Activated naive CD4-positive, alpha-beta T cell treated with anti-CD3 and anti-CD28 coated beads, Interleukin-2, amount 50 U/mL, for 24 hours (primary cell): ENCODE measurements around the gene ACSS3.

Experiments
- H3K27ac Mint-ChIP-seq: one replicate; pipeline ENCODE4 v1.8.0; 2021; ENCODE audit warnings: mild to moderate bottlenecking, mixed read lengths
- H3K27me3 Mint-ChIP-seq: one replicate; pipeline ENCODE4 v1.8.0; 2021; ENCODE audit warnings: mixed read lengths
- H3K36me3 Mint-ChIP-seq: one replicate; pipeline ENCODE4 v1.8.0; 2021; ENCODE audit warnings: mixed read lengths
- H3K4me1 Mint-ChIP-seq: one replicate; pipeline ENCODE4 v1.8.0; 2021; ENCODE audit warnings: mixed read lengths
- H3K4me3 Mint-ChIP-seq: one replicate; pipeline ENCODE4 v1.8.0; 2021; ENCODE audit warnings: mild to moderate bottlenecking, mixed read lengths
- H3K9me3 Mint-ChIP-seq: one replicate; pipeline ENCODE4 v1.8.0; 2021; ENCODE audit warnings: mixed read lengths

The ACSS3 gene

GRCh38 chr12:81137801-81138200 is 59.9 kb downstream of the ACSS3 start:
- no peaks in the 10 kb centered on the region for H3K9me3 Mint-ChIP-seq
- H3K27me3 Mint-ChIP-seq, result no peaks in the 10 kb centered on the region

DNA sequence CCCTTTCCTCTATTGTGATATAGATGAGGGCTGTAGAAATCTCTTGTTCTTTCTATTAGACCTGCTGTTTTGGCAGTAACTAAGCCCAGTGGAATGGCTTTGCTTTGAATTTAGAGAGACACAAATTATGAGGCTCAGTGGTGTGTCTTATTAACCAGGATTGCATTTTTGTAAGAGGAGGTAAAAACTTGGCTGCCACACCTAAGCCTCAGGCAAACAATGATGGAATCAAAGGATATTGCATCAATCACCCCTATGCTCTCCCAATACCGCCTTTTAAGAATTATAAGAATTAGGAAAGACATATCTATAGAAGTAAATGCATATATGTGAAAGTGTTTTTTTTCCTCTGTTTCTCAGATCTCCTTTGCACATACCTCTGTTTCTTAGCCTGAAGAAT is 63.3 kb downstream of the ACSS3 start:
- Mint-ChIP-seq H3K9me3 (no peaks in the 10 kb centered on the region), H3K36me3 (no peaks in the 10 kb centered on the region), H3K4me1 (no peaks in the 10 kb centered on the region), H3K27me3 (no peaks in the 10 kb centered on the region), H3K4me3 (no peak overlapping the region), H3K27ac (no peak overlapping the region)

More at GRCh38 chr12:81137801-81138200, 59.9 kb downstream of the ACSS3 start:
- Mint-ChIP-seq H3K4me1 (no peaks in the 10 kb centered on the region), H3K4me3 (no peak overlapping the region), H3K27ac (no peak overlapping the region), H3K36me3 (no peaks in the 10 kb centered on the region)

DNA sequence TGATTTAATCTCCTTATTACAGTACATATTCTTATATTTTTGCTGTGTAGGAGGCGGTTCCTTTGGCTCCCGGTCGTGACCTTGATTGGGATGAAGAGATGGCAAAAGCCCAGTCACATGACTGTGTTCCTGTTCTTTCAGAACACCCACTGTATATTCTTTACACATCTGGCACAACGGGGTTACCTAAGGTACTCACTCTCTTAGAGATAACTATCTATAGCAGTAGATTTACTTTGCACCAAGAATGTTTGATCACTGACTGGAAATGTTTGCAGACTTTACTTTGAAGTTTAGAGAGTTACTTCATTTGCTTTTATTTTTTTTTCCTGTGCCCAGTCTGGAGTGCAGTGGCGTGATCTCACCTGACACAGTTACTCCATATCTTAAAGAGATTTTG is 65.2 kb downstream of the ACSS3 start:
- no peak overlapping the region for H3K4me3 Mint-ChIP-seq
- no peaks in the 10 kb centered on the region for H3K4me1 Mint-ChIP-seq
- no peaks in the 10 kb centered on the region for H3K27me3 Mint-ChIP-seq
- no peaks in the 10 kb centered on the region for H3K36me3 Mint-ChIP-seq
- H3K9me3 Mint-ChIP-seq, result no peaks in the 10 kb centered on the region
- no peak overlapping the region for H3K27ac Mint-ChIP-seq

GRCh38 chr12:81146228-81147225 is 68.6 kb downstream of the ACSS3 start:
- Mint-ChIP-seq H3K4me3 (no peak overlapping the region), H3K27me3 (no peaks in the 10 kb centered on the region), H3K36me3 (no peaks in the 10 kb centered on the region), H3K9me3 (no peaks in the 10 kb centered on the region), H3K4me1 (no peaks in the 10 kb centered on the region), H3K27ac (no peak overlapping the region)

DNA sequence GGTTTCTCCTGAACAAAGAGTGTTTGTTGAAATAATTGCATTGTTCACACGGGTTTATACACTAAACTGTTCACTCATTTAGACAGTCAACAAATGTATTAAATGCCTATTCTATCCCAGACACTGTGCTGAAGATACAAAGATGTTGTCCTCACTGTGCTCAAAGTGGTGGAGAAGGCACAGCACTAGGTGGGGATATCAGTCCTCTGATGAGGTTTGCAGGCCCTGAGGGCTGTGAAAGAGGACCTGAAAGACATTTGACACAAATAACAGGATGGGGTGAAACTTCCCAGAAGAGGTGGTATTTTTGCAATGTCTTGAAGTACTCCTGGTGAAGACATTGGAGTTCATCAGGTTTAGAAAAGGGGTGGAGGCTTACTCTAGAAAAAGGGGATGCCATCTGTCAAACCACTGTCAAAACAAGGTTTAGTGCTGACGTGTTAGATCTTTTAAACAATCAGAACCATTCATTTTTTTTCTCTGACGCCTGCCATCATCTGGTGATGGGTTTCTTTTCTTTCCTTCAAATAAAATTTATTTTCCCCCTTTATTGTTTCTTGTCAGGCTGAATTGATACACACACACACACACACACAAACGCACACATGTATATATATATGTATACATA is 69.5 kb downstream of the ACSS3 start:
- Mint-ChIP-seq H3K4me3 (no peak overlapping the region), H3K36me3 (no peaks in the 10 kb centered on the region), H3K27ac (no peak overlapping the region), H3K4me1 (no peaks in the 10 kb centered on the region), H3K27me3 (no peaks in the 10 kb centered on the region), H3K9me3 (no peaks in the 10 kb centered on the region)

DNA sequence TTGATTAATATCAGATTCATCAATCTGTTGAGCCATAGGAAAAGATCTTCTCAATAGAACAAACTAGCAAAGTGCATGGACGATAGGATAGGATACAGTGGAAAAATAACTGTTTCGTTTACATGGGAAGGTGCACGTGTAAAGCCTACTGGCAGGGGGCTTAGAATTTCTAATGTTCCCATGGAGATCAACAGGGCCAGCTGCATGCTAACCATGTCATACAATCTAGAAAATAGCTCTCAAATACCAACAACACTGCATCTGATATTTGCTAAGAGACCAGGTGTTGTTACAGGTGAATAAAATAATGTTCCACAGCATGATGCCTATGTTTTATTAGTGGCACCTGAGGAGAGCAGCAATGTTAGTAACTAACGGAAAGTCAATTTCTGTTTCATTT is 72.5 kb downstream of the ACSS3 start:
- Mint-ChIP-seq H3K4me3 (no peak overlapping the region), H3K27me3 (no peaks in the 10 kb centered on the region), H3K4me1 (no peaks in the 10 kb centered on the region), H3K36me3 (no peaks in the 10 kb centered on the region), H3K9me3 (no peaks in the 10 kb centered on the region), H3K27ac (no peak overlapping the region)

DNA sequence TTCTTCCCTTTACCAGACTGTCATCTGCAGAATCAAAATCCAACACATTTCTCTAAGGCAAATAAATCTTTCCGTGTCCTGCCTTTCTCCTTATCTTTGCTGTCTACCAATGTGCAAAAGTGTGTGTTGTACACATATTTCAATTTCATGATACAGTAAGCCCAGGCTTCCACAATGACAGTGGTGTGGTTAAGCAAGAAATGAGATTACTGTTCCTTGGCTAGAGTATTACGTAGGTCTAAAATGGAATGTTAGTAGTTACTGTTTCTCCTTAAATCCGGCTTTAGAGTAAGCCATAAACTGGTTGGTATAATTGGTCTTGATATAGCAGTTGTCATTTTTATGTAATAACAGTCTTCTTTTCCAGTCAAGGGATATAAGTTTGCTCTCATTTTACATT is 82.0 kb downstream of the ACSS3 start:
- H3K4me3 Mint-ChIP-seq, result no peak overlapping the region
- H3K4me1 Mint-ChIP-seq, result no peaks in the 10 kb centered on the region

DNA sequence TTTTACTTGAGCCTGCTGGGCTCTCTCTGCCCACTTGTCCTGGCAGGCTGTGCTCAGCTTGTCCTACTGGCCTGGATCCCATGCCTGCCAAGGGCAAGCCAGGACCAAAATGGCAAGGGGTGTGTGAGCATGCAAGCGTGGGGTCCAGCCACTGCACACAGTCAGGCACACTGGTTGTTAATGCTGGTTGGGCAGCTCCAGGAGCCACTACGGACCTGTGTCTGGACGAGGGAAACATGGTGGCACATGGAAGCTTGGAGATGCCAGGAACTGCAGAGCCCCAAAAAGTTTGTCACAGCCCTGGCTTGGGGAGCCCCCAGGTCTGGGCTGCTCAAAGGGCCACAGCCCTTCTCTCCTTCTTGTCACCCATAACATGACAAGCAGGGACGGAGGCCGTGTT is 83.8 kb downstream of the ACSS3 start:
- no peaks in the 10 kb centered on the region for H3K27me3 Mint-ChIP-seq
- no peak overlapping the region for H3K4me3 Mint-ChIP-seq
- no peaks in the 10 kb centered on the region for H3K4me1 Mint-ChIP-seq
- no peaks in the 10 kb centered on the region for H3K36me3 Mint-ChIP-seq
- H3K9me3 Mint-ChIP-seq, result peaks cover 4% of the 10 kb centered on the region
- H3K27ac Mint-ChIP-seq, result no peak overlapping the region

More for the DNA sequence above, 82.0 kb downstream of the ACSS3 start:
- H3K9me3 Mint-ChIP-seq, result no peaks in the 10 kb centered on the region
- no peak overlapping the region for H3K27ac Mint-ChIP-seq
- H3K27me3 Mint-ChIP-seq, result no peaks in the 10 kb centered on the region
- H3K36me3 Mint-ChIP-seq, result no peaks in the 10 kb centered on the region

DNA sequence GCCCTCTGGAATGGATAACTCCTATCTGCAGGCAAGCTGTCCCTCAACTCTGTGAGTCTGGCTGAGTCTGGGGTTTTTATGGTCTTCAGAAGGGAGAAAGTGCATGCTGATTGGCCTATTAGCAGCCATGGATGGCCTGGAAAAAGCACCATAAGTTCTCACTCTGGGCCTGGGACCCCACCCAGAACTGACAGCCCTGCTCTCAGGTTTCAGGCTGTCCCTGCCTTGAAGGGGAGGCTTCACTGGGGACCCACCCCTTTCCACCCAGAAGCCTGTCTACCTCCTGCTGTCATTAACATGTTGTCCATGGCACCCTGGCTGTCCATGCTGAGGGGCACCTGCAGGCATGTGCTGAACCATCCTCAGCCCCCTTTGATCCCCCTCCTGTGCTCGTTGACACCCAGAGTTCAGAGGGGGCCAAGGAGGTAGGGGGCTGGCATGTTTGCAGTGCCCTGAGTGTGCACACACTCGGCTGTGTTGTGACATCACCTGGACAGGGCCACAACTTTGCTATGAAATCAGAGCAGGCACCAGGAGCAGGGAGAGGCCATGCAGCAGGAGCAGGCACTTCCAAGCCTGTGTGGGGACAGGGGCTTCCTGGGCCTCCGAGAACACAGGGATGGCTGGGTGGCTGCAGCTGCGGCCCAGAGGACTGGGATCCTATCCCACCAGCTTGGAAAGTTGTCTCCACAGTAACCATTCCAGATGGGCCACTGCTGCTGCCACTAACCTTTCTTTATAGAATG is 84.7 kb downstream of the ACSS3 start:
- Mint-ChIP-seq H3K4me3 (no peak overlapping the region), H3K9me3 (peaks cover 4% of the 10 kb centered on the region), H3K27ac (no peak overlapping the region), H3K4me1 (no peaks in the 10 kb centered on the region), H3K27me3 (no peaks in the 10 kb centered on the region), H3K36me3 (no peaks in the 10 kb centered on the region)

GRCh38 chr12:81164827-81165226 is 86.9 kb downstream of the ACSS3 start:
- H3K4me3 Mint-ChIP-seq, result no peak overlapping the region
- no peak overlapping the region for H3K27ac Mint-ChIP-seq
- H3K4me1 Mint-ChIP-seq, result no peaks in the 10 kb centered on the region
- H3K9me3 Mint-ChIP-seq, result peaks cover 4% of the 10 kb centered on the region
- H3K36me3 Mint-ChIP-seq, result no peaks in the 10 kb centered on the region
- H3K27me3 Mint-ChIP-seq, result no peaks in the 10 kb centered on the region

- H3K9me3 Mint-ChIP-seq, result peaks cover 4% of the 10 kb centered on the region
- H3K27ac Mint-ChIP-seq, result no peak overlapping the region
- no peaks in the 10 kb centered on the region for H3K27me3 Mint-ChIP-seq
- no peak overlapping the region for H3K4me3 Mint-ChIP-seq
- H3K4me1 Mint-ChIP-seq, result no peaks in the 10 kb centered on the region
- H3K36me3 Mint-ChIP-seq, result no peaks in the 10 kb centered on the region
These were observed 88.9 kb downstream of the ACSS3 start for GRCh38 chr12:81166790-81167189.

- Mint-ChIP-seq H3K9me3 (peaks cover 4% of the 10 kb centered on the region), H3K27ac (no peak overlapping the region), H3K27me3 (no peaks in the 10 kb centered on the region), H3K4me1 (no peaks in the 10 kb centered on the region), H3K4me3 (no peak overlapping the region), H3K36me3 (no peaks in the 10 kb centered on the region)
These were observed 89.8 kb downstream of the ACSS3 start for GRCh38 chr12:81167694-81168093.

DNA sequence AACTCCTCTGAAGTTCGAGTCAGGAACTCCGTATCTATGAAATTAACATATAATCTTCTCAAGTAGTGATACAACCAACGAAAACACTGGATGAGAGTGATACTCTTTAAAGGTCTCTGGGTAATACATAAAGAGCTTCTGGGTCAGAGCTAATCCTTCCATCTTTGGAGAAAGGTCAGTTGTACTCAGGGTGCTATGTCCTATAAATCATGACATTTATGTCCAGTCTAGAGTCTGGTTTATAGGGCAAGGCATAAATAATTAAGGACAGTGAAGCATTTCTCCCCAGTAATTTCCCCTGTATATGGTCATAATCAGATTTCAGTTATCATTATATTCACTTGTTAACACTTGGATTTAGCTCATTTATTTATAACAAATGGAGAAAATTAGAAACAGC is 90.6 kb downstream of the ACSS3 start:
- H3K36me3 Mint-ChIP-seq, result no peaks in the 10 kb centered on the region
- H3K27ac Mint-ChIP-seq, result no peak overlapping the region
- H3K9me3 Mint-ChIP-seq, result peaks cover 4% of the 10 kb centered on the region
- no peaks in the 10 kb centered on the region for H3K4me1 Mint-ChIP-seq
- no peaks in the 10 kb centered on the region for H3K27me3 Mint-ChIP-seq
- no peak overlapping the region for H3K4me3 Mint-ChIP-seq

- Mint-ChIP-seq H3K27ac (no peak overlapping the region), H3K4me1 (no peaks in the 10 kb centered on the region), H3K36me3 (no peaks in the 10 kb centered on the region), H3K4me3 (no peak overlapping the region), H3K27me3 (no peaks in the 10 kb centered on the region), H3K9me3 (peaks cover 4% of the 10 kb centered on the region)
These were observed 92.2 kb downstream of the ACSS3 start for GRCh38 chr12:81170072-81170471.

DNA sequence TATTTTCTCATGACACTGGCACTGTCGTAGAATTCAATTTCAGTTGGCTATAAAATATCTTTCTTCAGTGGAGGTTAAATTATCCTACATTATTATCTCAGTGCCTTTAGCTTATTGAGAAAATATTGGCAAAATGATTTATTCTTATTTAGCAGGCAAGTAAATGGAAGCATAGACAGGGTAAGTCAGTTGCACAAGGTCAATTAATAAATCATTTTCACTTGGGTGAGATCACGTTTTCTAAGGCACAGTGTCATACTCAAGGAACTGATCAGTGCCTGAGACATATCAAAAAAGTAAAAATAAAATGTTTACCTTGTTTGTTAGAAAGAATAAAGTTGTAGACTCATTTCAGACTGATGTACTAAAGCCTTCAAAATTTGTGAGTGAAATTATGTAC is 95.0 kb downstream of the ACSS3 start:
- Mint-ChIP-seq H3K36me3 (no peaks in the 10 kb centered on the region), H3K27ac (no peak overlapping the region), H3K9me3 (peaks cover 11% of the 10 kb centered on the region), H3K27me3 (no peaks in the 10 kb centered on the region), H3K4me1 (no peaks in the 10 kb centered on the region), H3K4me3 (no peak overlapping the region)

- Mint-ChIP-seq H3K27me3 (no peaks in the 10 kb centered on the region), H3K36me3 (no peaks in the 10 kb centered on the region), H3K27ac (no peak overlapping the region), H3K4me1 (no peaks in the 10 kb centered on the region), H3K4me3 (no peak overlapping the region), H3K9me3 (peaks cover 11% of the 10 kb centered on the region)
These were observed 96.8 kb downstream of the ACSS3 start for GRCh38 chr12:81174664-81175063.
